GM13976 (cell line): ENCODE measurements around the gene SCTR.

ENCODE experiments used
- DNase-seq: peaks from one replicate; pipeline ENCODE4 v3.0.0; 2012; ENCODE audit warnings: low spot score
- CTCF ChIP-seq: IDR thresholded peaks from 2 replicates; pipeline ENCODE4 v1.5.1; 2012; ENCODE audit warnings: borderline replicate concordance, mild to moderate bottlenecking; ENCODE audit not compliant: insufficient read depth; ENCODE audit errors: extremely low read depth, missing control alignments, control extremely low read depth
- in situ Hi-C: fragments of 300-500 bp; cut with MboI; formaldehyde crosslinking; loops from one replicate; pipeline ENCODE4 v1.12.0; 2022; ENCODE audit warnings: low sequenced_read_pairs, mixed read lengths, inconsistent platforms; ENCODE audit not compliant: unreplicated experiment

The SCTR gene

GRCh38 chr2:119440501-119440870 lies 83.8 kb downstream of the SCTR start:
- in situ Hi-C loops, result no loop called here
- no peak for DNase-seq
- no peak for TF ChIP-seq CTCF

GRCh38 chr2:119439574-119440500 lies 84.4 kb downstream of the SCTR start:
- no peak for DNase-seq
- in situ Hi-C loops, result no loop called here
- no peak for TF ChIP-seq CTCF

GRCh38 chr2:119438726-119439284 lies 85.5 kb downstream of the SCTR start:
- no peak for TF ChIP-seq CTCF
- in situ Hi-C loops, result no loop called here
- no peak for DNase-seq

GRCh38 chr2:119438128-119438656 lies 86.1 kb downstream of the SCTR start:
- in situ Hi-C loops, result no loop called here
- no peak for DNase-seq
- no peak for TF ChIP-seq CTCF

GRCh38 chr2:119436993-119437772 lies 87.1 kb downstream of the SCTR start:
- DNase-seq, result peak; percentile 20
- no peak for TF ChIP-seq CTCF
- in situ Hi-C loops, result no loop called here

GRCh38 chr2:119435953-119436297 lies 88.4 kb downstream of the SCTR start:
- in situ Hi-C loops, result no loop called here

More at GRCh38 chr2:119435953-119436297, 88.4 kb downstream of the SCTR start:
- no peak for DNase-seq
- no peak for TF ChIP-seq CTCF
